ENCODE data around the gene CYP2S1. TPM values are rescaled to one million over a fixed set of nuclear protein-coding genes. Genes with fewer than 3 reads are reported as not detected.
A peak's percentile ranks its signal among the peaks of the same experiment; 100 is the strongest.

The CYP2S1 gene
- total and polyA plus RNA-seq, 2 experiments from 2014 or later = not detected

GRCh38 chr19:41249707-41250423 is 56.8 kb downstream of the CYP2S1 start:
- Histone ChIP-seq H3K9me2 (ENCODE audit: insufficient read depth) (no peaks in the 10 kb centered on the region), H3K79me2 (ENCODE audit: insufficient read depth) (peaks cover 60% of the 10 kb centered on the region), H2AFZ (no peak overlapping the region), H3K9ac (no peak overlapping the region), H4K20me1 (ENCODE audit: insufficient read depth) (no peaks in the 10 kb centered on the region), H3K4me3 (no peak overlapping the region), H3K4me2 (ENCODE audit: unreplicated experiment) (no peak overlapping the region), H3K36me3 (ENCODE audit: low read depth) (peaks cover 95% of the 10 kb centered on the region), H3F3A (ENCODE audit: insufficient read depth) (peaks cover 76% of the 10 kb centered on the region), H3K27ac (no peak overlapping the region), H3K27me3 (replicated peaks; ENCODE audit: insufficient read depth) (no peaks in the 10 kb centered on the region), H3K9me3 (ENCODE audit: low read depth) (no peaks in the 10 kb centered on the region), H3K4me1 (ENCODE audit: insufficient read depth) (no peaks in the 10 kb centered on the region)
- in situ Hi-C loops (cut with MboI) = no loop called here
- TF ChIP-seq EZH2 (IDR thresholded peaks at IDR 0.05; ENCODE audit: insufficient read depth, poor library complexity, severe bottlenecking) = no peak
- TF ChIP-seq EZH2phosphoT487 (IDR thresholded peaks at IDR 0.05; ENCODE audit: insufficient read depth, low read depth) = no peak
- no peak for DNase-seq
- 76 to 83% methylated on average over 9 of the region's 9 CpGs for WGBS, 2 experiments (ENCODE audit: low coverage in 1 of 2, low lambda C conversion rate in 2 of 2, missing lambda C conversion rate in 2 of 2)

- no peaks in the 10 kb centered on the region for H3K9me3 ChIP-seq (ENCODE audit: low read depth)
- no peaks in the 10 kb centered on the region for H3K9me2 ChIP-seq (ENCODE audit: insufficient read depth)
- in situ Hi-C loops (cut with MboI) = no loop called here
- no peak for DNase-seq
- no peak overlapping the region for H3K4me3 ChIP-seq
- H2AFZ ChIP-seq = no peak overlapping the region
- H4K20me1 ChIP-seq (ENCODE audit: insufficient read depth) = no peaks in the 10 kb centered on the region
- no peak overlapping the region for H3K4me2 ChIP-seq (ENCODE audit: unreplicated experiment)
- H3K27me3 ChIP-seq (replicated peaks; ENCODE audit: insufficient read depth) = no peaks in the 10 kb centered on the region
- H3K9ac ChIP-seq = no peak overlapping the region
- no peak for TF ChIP-seq EZH2 (IDR thresholded peaks at IDR 0.05; ENCODE audit: insufficient read depth, poor library complexity, severe bottlenecking)
- no peak for TF ChIP-seq EZH2phosphoT487 (IDR thresholded peaks at IDR 0.05; ENCODE audit: insufficient read depth, low read depth)
- WGBS, 2 experiments (ENCODE audit: low coverage in 1 of 2, low lambda C conversion rate in 2 of 2, missing lambda C conversion rate in 2 of 2) = 96% methylated on average over 6 of the region's 6 CpGs
- H3K79me2 ChIP-seq (ENCODE audit: insufficient read depth) = peaks cover 42% of the 10 kb centered on the region
- H3F3A ChIP-seq (ENCODE audit: insufficient read depth) = peaks cover 89% of the 10 kb centered on the region
- H3K27ac ChIP-seq = no peak overlapping the region
- peaks cover 96% of the 10 kb centered on the region for H3K36me3 ChIP-seq (ENCODE audit: low read depth)
- H3K4me1 ChIP-seq (ENCODE audit: insufficient read depth) = no peaks in the 10 kb centered on the region
Observed at GRCh38 chr19:41253660-41254059, 60.6 kb downstream of the CYP2S1 start.

- no peak overlapping the region for H3K4me3 ChIP-seq
- H3K27ac ChIP-seq = peak overlapping the region; percentile 15; the same call in 1 of the 2 replicates
- H2AFZ ChIP-seq = no peak overlapping the region
- H3K9me2 ChIP-seq (ENCODE audit: insufficient read depth) = no peaks in the 10 kb centered on the region
- H3K9me3 ChIP-seq (ENCODE audit: low read depth) = no peaks in the 10 kb centered on the region
- peaks cover 96% of the 10 kb centered on the region for H3K36me3 ChIP-seq (ENCODE audit: low read depth)
- no peaks in the 10 kb centered on the region for H3K4me1 ChIP-seq (ENCODE audit: insufficient read depth)
- no peaks in the 10 kb centered on the region for H3K27me3 ChIP-seq (replicated peaks; ENCODE audit: insufficient read depth)
- DNase-seq = no peak
- no peak for TF ChIP-seq EZH2phosphoT487 (IDR thresholded peaks at IDR 0.05; ENCODE audit: insufficient read depth, low read depth)
- TF ChIP-seq EZH2 (IDR thresholded peaks at IDR 0.05; ENCODE audit: insufficient read depth, poor library complexity, severe bottlenecking) = no peak
- in situ Hi-C loops (cut with MboI) = no loop called here
- H3K9ac ChIP-seq = no peak overlapping the region
- no peaks in the 10 kb centered on the region for H4K20me1 ChIP-seq (ENCODE audit: insufficient read depth)
- no peak overlapping the region for H3K4me2 ChIP-seq (ENCODE audit: unreplicated experiment)
- H3K79me2 ChIP-seq (ENCODE audit: insufficient read depth) = peaks cover 28% of the 10 kb centered on the region
- peaks cover 91% of the 10 kb centered on the region for H3F3A ChIP-seq (ENCODE audit: insufficient read depth)
Observed at GRCh38 chr19:41255171-41255570, 62.2 kb downstream of the CYP2S1 start.

Other genes starting within 250 kb of the CYP2S1 start
- not detected in 2 replicates for gene CYP2B6, start 201.9 kb upstream of the CYP2S1 start, total RNA-seq (2014; rRNA removed; shearing (Covaris generic))
- gene CYP2B6, start 201.9 kb upstream of the CYP2S1 start, polyA plus RNA-seq (2016; fragmentation: Nextera tagmentation; extraction: Ambion mirVana) = not detected in 2 replicates
- gene CYP2A13, start 104.8 kb upstream of the CYP2S1 start, total RNA-seq (2014; rRNA removed; shearing (Covaris generic)) = not detected in 2 replicates
- not detected in 2 replicates for gene CYP2A13, start 104.8 kb upstream of the CYP2S1 start, polyA plus RNA-seq (2016; fragmentation: Nextera tagmentation; extraction: Ambion mirVana)
- gene CYP2F1, start 78.8 kb upstream of the CYP2S1 start, total RNA-seq (2014; rRNA removed; shearing (Covaris generic)) = not detected in 2 replicates
- not detected in 2 replicates for gene CYP2F1, start 78.8 kb upstream of the CYP2S1 start, polyA plus RNA-seq (2016; fragmentation: Nextera tagmentation; extraction: Ambion mirVana)
- gene AXL, start 26.0 kb downstream of the CYP2S1 start, total RNA-seq (2014; rRNA removed; shearing (Covaris generic)) = 401 and 421 TPM in 2 replicates
- gene AXL, start 26.0 kb downstream of the CYP2S1 start, polyA plus RNA-seq (2016; fragmentation: Nextera tagmentation; extraction: Ambion mirVana) = 340 and 348 TPM in 2 replicates
- gene HNRNPUL1, start 71.2 kb downstream of the CYP2S1 start, total RNA-seq (2014; rRNA removed; shearing (Covaris generic)) = 107 and 111 TPM in 2 replicates
- 105 and 112 TPM in 2 replicates for gene HNRNPUL1, start 71.2 kb downstream of the CYP2S1 start, polyA plus RNA-seq (2016; fragmentation: Nextera tagmentation; extraction: Ambion mirVana)
- gene CCDC97, start 117.0 kb downstream of the CYP2S1 start, total RNA-seq (2014; rRNA removed; shearing (Covaris generic)) = 5.2 and 5.9 TPM in 2 replicates
- 11.4 and 12.3 TPM in 2 replicates for gene CCDC97, start 117.0 kb downstream of the CYP2S1 start, polyA plus RNA-seq (2016; fragmentation: Nextera tagmentation; extraction: Ambion mirVana)
- gene TGFB1, start 160.7 kb downstream of the CYP2S1 start, total RNA-seq (2014; rRNA removed; shearing (Covaris generic)) = 21.4 and 23.5 TPM in 2 replicates
- gene TGFB1, start 160.7 kb downstream of the CYP2S1 start, polyA plus RNA-seq (2016; fragmentation: Nextera tagmentation; extraction: Ambion mirVana) = 12.4 and 13.9 TPM in 2 replicates
- 8.1 and 9.6 TPM in 2 replicates for gene B9D2, start 170.9 kb downstream of the CYP2S1 start, total RNA-seq (2014; rRNA removed; shearing (Covaris generic))
- gene B9D2, start 170.9 kb downstream of the CYP2S1 start, polyA plus RNA-seq (2016; fragmentation: Nextera tagmentation; extraction: Ambion mirVana) = 13.2 and 13.8 TPM in 2 replicates
- gene TMEM91, start 183.3 kb downstream of the CYP2S1 start, total RNA-seq (2014; rRNA removed; shearing (Covaris generic)) = 3.9 and 5.3 TPM in 2 replicates
- gene TMEM91, start 183.3 kb downstream of the CYP2S1 start, polyA plus RNA-seq (2016; fragmentation: Nextera tagmentation; extraction: Ambion mirVana) = 6.6 and 7.8 TPM in 2 replicates
- 20.7 and 21.4 TPM in 2 replicates for gene EXOSC5, start 204.1 kb downstream of the CYP2S1 start, total RNA-seq (2014; rRNA removed; shearing (Covaris generic))
- 26.4 and 29.4 TPM in 2 replicates for gene EXOSC5, start 204.1 kb downstream of the CYP2S1 start, polyA plus RNA-seq (2016; fragmentation: Nextera tagmentation; extraction: Ambion mirVana)
- gene BCKDHA, start 204.6 kb downstream of the CYP2S1 start, total RNA-seq (2014; rRNA removed; shearing (Covaris generic)) = 26.8 and 51.0 TPM in 2 replicates
- 29.4 and 32.0 TPM in 2 replicates for gene BCKDHA, start 204.6 kb downstream of the CYP2S1 start, polyA plus RNA-seq (2016; fragmentation: Nextera tagmentation; extraction: Ambion mirVana)
- gene B3GNT8, start 234.2 kb downstream of the CYP2S1 start, total RNA-seq (2014; rRNA removed; shearing (Covaris generic)) = 5.0 and 5.9 TPM in 2 replicates
- 2.3 and 3.1 TPM in 2 replicates for gene B3GNT8, start 234.2 kb downstream of the CYP2S1 start, polyA plus RNA-seq (2016; fragmentation: Nextera tagmentation; extraction: Ambion mirVana)
- gene DMAC2, start 246.7 kb downstream of the CYP2S1 start, total RNA-seq (2014; rRNA removed; shearing (Covaris generic)) = 52.9 and 72.8 TPM in 2 replicates
- gene DMAC2, start 246.7 kb downstream of the CYP2S1 start, polyA plus RNA-seq (2016; fragmentation: Nextera tagmentation; extraction: Ambion mirVana) = 49.2 and 50.6 TPM in 2 replicates
- not detected in 2 replicates for gene ERICH4, start 249.9 kb downstream of the CYP2S1 start, total RNA-seq (2014; rRNA removed; shearing (Covaris generic))
- not detected in 2 replicates for gene ERICH4, start 249.9 kb downstream of the CYP2S1 start, polyA plus RNA-seq (2016; fragmentation: Nextera tagmentation; extraction: Ambion mirVana)

Data from GM23248 (cell line).